OCI-LY3 (cell line): ENCODE data around the gene PXN.

Experiments
- H2AFZ ChIP-seq: fragments of 200-600, 300-600 bp; shearing (Covaris generic); 2 replicates; pipeline ENCODE4 v1.6.0; 2014; ENCODE audit warnings: antibody characterized with exemption, low read depth, low read length
- H3K27ac ChIP-seq: fragments of 200-600, 300-600 bp; sonication (generic); 2 replicates; pipeline ENCODE4 v1.5.1; 2014; ENCODE audit warnings: mild to moderate bottlenecking, low read length, moderate library complexity, mixed read lengths
- H3K27me3 ChIP-seq: fragments of 200-600, 300-600 bp; sonication (generic); 2 replicates; pipeline ENCODE4 v1.6.1; 2014; ENCODE audit warnings: low read depth, low read length, mixed read lengths
- H3K36me3 ChIP-seq: fragments of 200-600, 300-600 bp; sonication (generic); replicated peaks from 2 replicates; pipeline ENCODE3; 2014; ENCODE audit warnings: low read depth, low read length, mixed read lengths
- H3K4me1 ChIP-seq: fragments of 300-600, 200-600 bp; sonication (generic); 2 replicates; pipeline ENCODE4 v1.6.1; 2014; ENCODE audit warnings: low read length, mixed read lengths
- H3K4me2 ChIP-seq: fragments of 200-600, 300-600 bp; sonication (generic); 2 replicates; pipeline ENCODE4 v1.6.1; 2014; ENCODE audit warnings: low read length, mixed read lengths
- H3K4me3 ChIP-seq: fragments of 300-600, 200-600 bp; sonication (generic); 2 replicates; pipeline ENCODE4 v1.5.1; 2014; ENCODE audit warnings: antibody characterized with exemption, mild to moderate bottlenecking, low read length, moderate library complexity
- H3K79me2 ChIP-seq: fragments of 300-600, 200-600 bp; shearing (Covaris generic); 2 replicates; pipeline ENCODE4 v1.6.1; 2014; ENCODE audit warnings: mild to moderate bottlenecking, low read length, mixed read lengths
- H3K9ac ChIP-seq: fragments of 300-600, 200-600 bp; shearing (Covaris generic); 2 replicates; pipeline ENCODE4 v1.6.0; 2014; ENCODE audit warnings: mild to moderate bottlenecking, low read length, moderate library complexity
- H3K9me3 ChIP-seq: fragments of 200-600, 300-600 bp; shearing (Covaris generic); 2 replicates; pipeline ENCODE4 v1.6.1; 2014; ENCODE audit warnings: low read length, mixed read lengths; ENCODE audit not compliant: insufficient read depth
- H4K20me1 ChIP-seq: fragments of 200-600, 300-600 bp; sonication (generic); 2 replicates; pipeline ENCODE4 v1.6.1; 2016; ENCODE audit warnings: low read length, mixed read lengths; ENCODE audit not compliant: insufficient read depth
- EZH2phosphoT487 ChIP-seq: fragments of 200-600 bp; shearing (Covaris generic); IDR thresholded peaks from 2 replicates; pipeline ENCODE4 v1.6.1; 2018; ENCODE audit warnings: antibody characterized with exemption, mixed run types, low read depth
- TF ChIP-seq, protein P1 (sequence below): fragments of 200-600, 300-600 bp; sonication (generic); IDR thresholded peaks from 2 replicates; pipeline ENCODE4 v1.5.1; 2014; ENCODE audit warnings: antibody characterized with exemption, low read length, low read depth

The PXN gene

DNA sequence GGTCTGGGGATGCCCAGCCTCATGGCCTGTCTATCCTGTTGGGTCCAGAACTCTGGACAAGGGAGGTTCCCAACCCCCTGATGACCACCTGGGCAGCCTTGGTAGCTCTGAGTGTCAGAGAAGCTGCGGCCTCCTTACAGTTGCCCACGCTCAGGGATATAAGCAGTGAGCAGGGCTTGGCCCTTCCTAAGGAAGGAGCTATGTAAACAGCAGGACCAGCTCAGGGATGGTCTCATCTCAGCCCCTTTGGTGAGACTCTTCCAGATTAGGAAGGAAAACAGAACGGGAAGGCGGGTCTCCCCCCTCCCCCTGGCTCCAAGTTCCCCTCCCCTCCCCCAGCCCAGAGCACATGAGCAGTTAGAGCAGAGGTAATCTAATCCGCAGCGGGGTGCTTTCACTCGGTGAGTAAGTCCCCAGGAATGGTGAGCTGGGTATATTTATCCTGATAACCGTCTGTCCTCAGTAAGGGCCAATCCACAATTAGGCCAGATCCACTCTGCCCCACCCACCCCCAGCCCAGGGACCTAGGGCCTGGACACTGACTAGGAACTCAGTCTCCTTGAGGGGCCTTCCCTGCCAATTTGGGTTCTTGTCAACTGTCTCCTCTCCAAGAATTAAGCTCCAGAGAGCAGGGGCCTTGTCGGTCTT, 35.1 kb downstream of the PXN start:
- Histone ChIP-seq H3K4me1 (peaks cover 18% of the 10 kb centered on the region), H2AFZ (no peak overlapping the region), H3K27me3 (no peaks in the 10 kb centered on the region), H3K79me2 (no peaks in the 10 kb centered on the region), H3K4me3 (no peak overlapping the region), H3K9me3 (no peaks in the 10 kb centered on the region), H3K27ac (no peak overlapping the region), H3K36me3 (no peaks in the 10 kb centered on the region), H3K9ac (no peak overlapping the region), H4K20me1 (no peaks in the 10 kb centered on the region), H3K4me2 (no peak overlapping the region)
- no peak for TF ChIP-seq EZH2phosphoT487
- TF ChIP-seq, protein P1, sequence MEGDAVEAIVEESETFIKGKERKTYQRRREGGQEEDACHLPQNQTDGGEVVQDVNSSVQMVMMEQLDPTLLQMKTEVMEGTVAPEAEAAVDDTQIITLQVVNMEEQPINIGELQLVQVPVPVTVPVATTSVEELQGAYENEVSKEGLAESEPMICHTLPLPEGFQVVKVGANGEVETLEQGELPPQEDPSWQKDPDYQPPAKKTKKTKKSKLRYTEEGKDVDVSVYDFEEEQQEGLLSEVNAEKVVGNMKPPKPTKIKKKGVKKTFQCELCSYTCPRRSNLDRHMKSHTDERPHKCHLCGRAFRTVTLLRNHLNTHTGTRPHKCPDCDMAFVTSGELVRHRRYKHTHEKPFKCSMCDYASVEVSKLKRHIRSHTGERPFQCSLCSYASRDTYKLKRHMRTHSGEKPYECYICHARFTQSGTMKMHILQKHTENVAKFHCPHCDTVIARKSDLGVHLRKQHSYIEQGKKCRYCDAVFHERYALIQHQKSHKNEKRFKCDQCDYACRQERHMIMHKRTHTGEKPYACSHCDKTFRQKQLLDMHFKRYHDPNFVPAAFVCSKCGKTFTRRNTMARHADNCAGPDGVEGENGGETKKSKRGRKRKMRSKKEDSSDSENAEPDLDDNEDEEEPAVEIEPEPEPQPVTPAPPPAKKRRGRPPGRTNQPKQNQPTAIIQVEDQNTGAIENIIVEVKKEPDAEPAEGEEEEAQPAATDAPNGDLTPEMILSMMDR: no peak

DNA sequence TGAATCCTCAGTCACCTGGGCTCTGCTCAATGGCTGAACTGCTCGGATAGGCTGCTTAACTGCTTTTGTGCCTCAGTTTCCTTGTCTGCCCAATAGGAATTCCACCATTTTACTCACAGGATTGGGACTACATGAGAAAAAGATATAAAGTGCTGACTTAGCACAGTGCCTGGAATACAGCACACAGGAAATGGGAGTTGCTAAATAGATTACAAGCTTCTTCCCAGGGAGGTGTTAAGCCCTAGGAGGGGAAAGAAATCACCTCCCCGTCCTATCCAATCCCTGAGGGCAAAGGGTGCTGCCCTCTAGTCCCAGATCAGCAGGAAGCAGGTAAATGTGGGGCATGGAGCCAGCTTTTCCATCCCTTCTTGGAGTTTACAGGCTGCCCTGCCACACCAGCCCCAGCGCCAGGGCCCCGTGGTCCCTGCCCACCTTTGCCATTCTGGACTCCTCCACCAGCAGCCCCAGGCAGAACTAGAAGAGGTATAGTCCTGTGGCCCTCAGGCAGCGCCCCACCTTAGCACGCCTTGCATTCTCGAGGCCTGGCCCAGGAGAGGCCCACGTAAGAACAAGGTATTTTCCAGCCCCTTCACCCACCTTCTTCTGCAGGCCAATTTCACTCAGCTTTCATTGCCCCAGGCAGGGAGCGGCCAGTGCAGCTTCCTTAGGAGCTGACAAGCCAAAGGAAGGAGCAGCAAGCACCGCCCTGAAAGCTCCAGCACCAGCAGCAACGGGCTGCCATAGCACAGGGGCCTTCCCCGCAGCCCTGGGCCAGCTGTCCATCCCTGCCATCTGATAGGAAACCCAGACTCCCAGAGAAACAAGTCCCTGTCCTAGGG, 35.8 kb downstream of the PXN start:
- Histone ChIP-seq H3K27me3 (no peaks in the 10 kb centered on the region), H4K20me1 (no peaks in the 10 kb centered on the region), H3K4me1 (peaks cover 18% of the 10 kb centered on the region), H3K9ac (no peak overlapping the region), H2AFZ (no peak overlapping the region), H3K27ac (no peak overlapping the region), H3K4me2 (no peak overlapping the region), H3K36me3 (no peaks in the 10 kb centered on the region), H3K79me2 (no peaks in the 10 kb centered on the region), H3K9me3 (no peaks in the 10 kb centered on the region), H3K4me3 (no peak overlapping the region)
- no peak for TF ChIP-seq EZH2phosphoT487
- TF ChIP-seq, protein P1: no peak

DNA sequence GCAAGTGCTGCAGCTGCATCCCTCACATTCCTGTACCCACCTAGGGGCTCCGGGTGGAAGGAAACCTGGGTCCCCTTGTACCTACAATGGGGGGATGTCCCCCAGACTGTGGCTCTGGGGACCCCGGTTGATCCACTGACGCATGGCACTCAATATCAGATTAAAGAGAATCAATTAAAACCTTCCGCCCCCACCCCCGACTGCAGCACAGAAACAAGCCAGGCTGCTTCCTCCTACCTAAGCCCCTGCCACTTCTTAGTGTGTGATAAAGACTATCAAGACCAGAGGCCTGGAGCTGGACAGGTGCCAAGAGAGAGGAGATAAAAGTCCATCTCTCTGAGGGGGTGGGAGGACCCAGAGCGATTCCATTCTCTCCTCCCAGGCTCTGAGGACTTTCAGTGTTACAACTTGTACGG, 36.5 kb downstream of the PXN start:
- Histone ChIP-seq H4K20me1 (no peaks in the 10 kb centered on the region), H3K9me3 (no peaks in the 10 kb centered on the region), H2AFZ (no peak overlapping the region), H3K4me1 (peaks cover 18% of the 10 kb centered on the region), H3K27ac (no peak overlapping the region), H3K79me2 (no peaks in the 10 kb centered on the region), H3K4me2 (peak overlapping the region; percentile 77), H3K4me3 (peak overlapping the region; percentile 50; the same call in 1 of the 2 replicates), H3K27me3 (no peaks in the 10 kb centered on the region), H3K9ac (no peak overlapping the region), H3K36me3 (no peaks in the 10 kb centered on the region)
- TF ChIP-seq EZH2phosphoT487: no peak
- TF ChIP-seq, protein P1: no peak

DNA sequence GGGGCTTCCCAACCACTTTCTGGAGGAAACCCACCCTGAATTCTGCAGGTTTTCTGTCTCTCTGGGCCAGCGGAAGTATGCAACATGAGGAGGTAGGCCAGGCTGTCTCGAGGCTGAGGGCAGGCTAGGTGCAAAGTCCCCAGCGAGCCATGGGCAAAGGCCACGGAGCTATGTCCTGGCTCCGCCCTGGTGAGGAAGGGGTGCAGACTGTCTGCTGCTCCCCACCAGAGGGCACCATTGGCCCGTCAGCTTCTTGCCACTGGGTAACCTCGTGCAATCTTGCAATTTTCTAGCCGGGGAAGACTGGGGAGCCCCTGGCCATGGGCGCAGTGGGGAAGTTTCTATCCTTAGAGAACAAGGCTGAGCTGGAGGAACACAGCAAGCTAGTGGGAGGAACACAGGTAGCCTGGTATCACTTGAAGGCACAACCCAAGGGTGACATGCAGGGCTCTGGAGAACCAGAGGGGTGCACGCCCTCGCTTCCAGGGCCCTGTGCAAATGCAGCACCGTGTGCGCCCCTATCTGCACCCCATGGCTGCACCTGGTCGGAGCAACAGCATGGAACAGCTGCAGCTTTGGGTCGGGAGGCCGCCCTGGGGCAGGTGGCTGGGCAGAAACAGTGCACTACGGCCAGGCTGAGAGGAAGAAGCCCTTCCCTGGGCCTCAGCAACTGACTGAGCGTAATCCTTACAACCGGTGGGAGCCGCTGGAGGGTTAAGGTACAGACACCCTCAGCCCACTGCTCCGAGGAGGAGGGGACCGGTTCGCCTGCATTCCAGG, 37.0 kb downstream of the PXN start:
- H3K36me3 ChIP-seq: no peaks in the 10 kb centered on the region
- H4K20me1 ChIP-seq: no peaks in the 10 kb centered on the region
- H3K9me3 ChIP-seq: no peaks in the 10 kb centered on the region
- H3K4me1 ChIP-seq: peaks cover 18% of the 10 kb centered on the region
- no peak for TF ChIP-seq EZH2phosphoT487
- TF ChIP-seq, protein P1: peak; percentile 92
- no peaks in the 10 kb centered on the region for H3K79me2 ChIP-seq
- H3K4me3 ChIP-seq: peak overlapping the region; percentile 50
- H3K4me2 ChIP-seq: peak overlapping the region; percentile 77
- H3K27ac ChIP-seq: no peak overlapping the region
- no peak overlapping the region for H3K9ac ChIP-seq
- H2AFZ ChIP-seq: peak overlapping the region; percentile 86
- no peaks in the 10 kb centered on the region for H3K27me3 ChIP-seq
